Thyroid gland (tissue), 4 donors: ENCODE measurements around the gene KRT12.

ENCODE experiments used
- CTCF ChIP-seq, 6 experiments: fragments of 200-600 bp in 3 of 6; fragments of 450-650 bp in 3 of 6; sonication (generic) in 3 of 6; IDR thresholded peaks; one replicate each; pipeline ENCODE4 v1.5.1; 2016 to 2019; ENCODE audit warnings: antibody characterized with exemption in 6 of 6, mild to moderate bottlenecking in 2 of 6, inconsistent platforms in 1 of 6, moderate library complexity in 1 of 6
- POLR2A ChIP-seq, 2 donors: fragments of 450-650 bp; IDR thresholded peaks; one replicate each; pipeline ENCODE4 v1.6.1; 2017; ENCODE audit warnings: antibody characterized with exemption in 2 of 2, mild to moderate bottlenecking in 2 of 2, moderate library complexity in 1 of 2

GRCh38 chr17:40852364-40852763 lies 14.7 kb downstream of the KRT12 start:
- TF ChIP-seq CTCF (IDR thresholded peaks at IDR 0.05) = no peak
- TF ChIP-seq POLR2A (IDR thresholded peaks at IDR 0.05) = no peak
